Trophoblast cell (in vitro differentiated cells and primary cell): Measurements from ENCODE around the gene IL6R.

ENCODE experiments used
- DNase-seq, 2 donors: peaks; one replicate each; pipeline ENCODE4 v3.0.0-alpha.2; 2016
- H2AFZ ChIP-seq: 2 replicates; pipeline ENCODE4 v1.6.1; 2013; ENCODE audit warnings: low read length, moderate library complexity, mild to moderate bottlenecking; ENCODE audit not compliant: insufficient read depth, poor library complexity
- H2AK5ac ChIP-seq: 2 replicates; pipeline ENCODE4 v1.6.1; 2013; ENCODE audit warnings: mild to moderate bottlenecking, low read length
- H2BK120ac ChIP-seq: 2 replicates; pipeline ENCODE4 v1.6.1; 2013; ENCODE audit warnings: low read length, mild to moderate bottlenecking, moderate library complexity; ENCODE audit not compliant: insufficient read depth, poor library complexity
- H2BK12ac ChIP-seq: 2 replicates; pipeline ENCODE4 v1.6.1; 2013; ENCODE audit warnings: mild to moderate bottlenecking, low read length, moderate library complexity
- H2BK5ac ChIP-seq: 2 replicates; pipeline ENCODE4 v1.6.1; 2013; ENCODE audit warnings: low read length, low read depth, moderate library complexity, mild to moderate bottlenecking; ENCODE audit not compliant: poor library complexity
- H3K14ac ChIP-seq: 2 replicates; pipeline ENCODE4 v1.6.1; 2013; ENCODE audit warnings: mild to moderate bottlenecking, low read length
- H3K18ac ChIP-seq: 2 replicates; pipeline ENCODE4 v1.6.1; 2013; ENCODE audit warnings: mild to moderate bottlenecking, low read length
- H3K23ac ChIP-seq: 2 replicates; pipeline ENCODE4 v1.6.1; 2013; ENCODE audit warnings: low read length
- H3K27ac ChIP-seq: 2 replicates; pipeline ENCODE4 v1.5.1; 2013; ENCODE audit warnings: low read depth, mild to moderate bottlenecking, inconsistent platforms, low read length, moderate library complexity
- H3K27me3 ChIP-seq: 2 replicates; pipeline ENCODE4 v1.6.1; 2013; ENCODE audit warnings: inconsistent platforms, mild to moderate bottlenecking, low read length, moderate library complexity; ENCODE audit not compliant: insufficient read depth
- H3K36me3 ChIP-seq, 2 experiments: 1 replicate in 1 of 2; 2 replicates in 1 of 2; pipeline ENCODE4 v1.6.1; 2013; ENCODE audit warnings: low read length in 2 of 2, mild to moderate bottlenecking in 2 of 2, moderate library complexity in 1 of 2; ENCODE audit not compliant: insufficient read depth in 2 of 2, control insufficient read depth in 1 of 2
- H3K4ac ChIP-seq: 2 replicates; pipeline ENCODE4 v1.6.1; 2013; ENCODE audit warnings: low read depth, mild to moderate bottlenecking, low read length, moderate library complexity
- H3K4me1 ChIP-seq, 2 experiments: 1 replicate in 1 of 2; 2 replicates in 1 of 2; pipeline ENCODE4 v1.6.1; 2013; ENCODE audit warnings: low read length in 2 of 2, mild to moderate bottlenecking in 2 of 2, moderate library complexity in 1 of 2; ENCODE audit not compliant: insufficient read depth in 2 of 2, control insufficient read depth in 1 of 2
- H3K4me2 ChIP-seq: 2 replicates; pipeline ENCODE4 v1.6.1; 2013; ENCODE audit warnings: inconsistent platforms, mild to moderate bottlenecking, low read length, moderate library complexity
- H3K4me3 ChIP-seq: 2 replicates; pipeline ENCODE4 v1.5.1; 2013; ENCODE audit warnings: mild to moderate bottlenecking, low read depth, low read length, inconsistent platforms
- H3K79me1 ChIP-seq: one replicate; pipeline ENCODE4 v1.6.1; 2013; ENCODE audit warnings: low read length
- H3K79me2 ChIP-seq: 2 replicates; pipeline ENCODE4 v1.6.1; 2013; ENCODE audit warnings: low read length, mild to moderate bottlenecking; ENCODE audit not compliant: control insufficient read depth, insufficient read depth, poor library complexity
- H3K9ac ChIP-seq: 2 replicates; pipeline ENCODE4 v1.6.1; 2013; ENCODE audit warnings: mild to moderate bottlenecking, low read length
- H3K9me3 ChIP-seq: 2 replicates; pipeline ENCODE4 v1.6.1; 2013; ENCODE audit warnings: low read depth, mild to moderate bottlenecking, control low read depth, inconsistent platforms, low read length; ENCODE audit not compliant: insufficient read depth
- H4K12ac ChIP-seq: 2 replicates; pipeline ENCODE4 v1.6.1; 2013; ENCODE audit warnings: low read depth, mild to moderate bottlenecking, low read length, moderate library complexity
- H4K8ac ChIP-seq: 2 replicates; pipeline ENCODE4 v1.6.1; 2013; ENCODE audit warnings: low read depth, mild to moderate bottlenecking, low read length, moderate library complexity
- H4K91ac ChIP-seq: one replicate; pipeline ENCODE4 v1.6.1; 2013; ENCODE audit warnings: low read depth, mild to moderate bottlenecking, low read length, moderate library complexity
- WGBS: extraction: QIAGEN DNeasy Blood & Tissue Kit; methylation state at CpG from one replicate; pipeline ENCODE4 v1.1.7; 2013; ENCODE audit warnings: missing lambda C conversion rate; ENCODE audit not compliant: insufficient read length, insufficient coverage; ENCODE audit errors: extremely low coverage; 5-methylcytosine and 5-hydroxymethylcytosine counted together

Gene IL6R

GRCh38 chr1:154406886-154407197, 1.7 kb downstream of the IL6R start:
- WGBS: no CpG with 5 or more reads among the region's 3 CpGs
- H2AK5ac ChIP-seq: no peak overlapping the region
- DNase-seq: no peak
- no peak overlapping the region for H2BK120ac ChIP-seq
- H3K27ac ChIP-seq: no peak overlapping the region
- H3K9me3 ChIP-seq: no peaks in the 10 kb centered on the region
- H4K12ac ChIP-seq: no peak overlapping the region
- no peaks in the 10 kb centered on the region for H3K36me3 ChIP-seq
- no peak overlapping the region for H3K14ac ChIP-seq
- no peak overlapping the region for H3K4me2 ChIP-seq
- H3K4me1 ChIP-seq: peaks cover 7 to 14% of the 10 kb centered on the region in 2 experiments
- no peak overlapping the region for H2BK12ac ChIP-seq
- no peak overlapping the region for H3K23ac ChIP-seq
- no peak overlapping the region for H3K4ac ChIP-seq
- H3K27me3 ChIP-seq: peaks cover 12% of the 10 kb centered on the region
- no peak overlapping the region for H3K9ac ChIP-seq
- no peak overlapping the region for H3K4me3 ChIP-seq
- no peak overlapping the region for H4K91ac ChIP-seq
- peaks cover 3% of the 10 kb centered on the region for H3K79me1 ChIP-seq
- no peaks in the 10 kb centered on the region for H3K79me2 ChIP-seq
- peak overlapping the region; percentile 10 for H2AFZ ChIP-seq
- H2BK5ac ChIP-seq: no peak overlapping the region
- H4K8ac ChIP-seq: no peak overlapping the region
- H3K18ac ChIP-seq: no peak overlapping the region

GRCh38 chr1:154407198-154408091, 2.3 kb downstream of the IL6R start:
- no peak overlapping the region for H3K4ac ChIP-seq
- no peak overlapping the region for H2BK12ac ChIP-seq
- H4K8ac ChIP-seq: no peak overlapping the region
- no peak overlapping the region for H3K14ac ChIP-seq
- no peak overlapping the region for H3K4me2 ChIP-seq
- H3K27me3 ChIP-seq: peaks cover 12% of the 10 kb centered on the region
- no peak overlapping the region for H3K9ac ChIP-seq
- H3K18ac ChIP-seq: no peak overlapping the region
- WGBS: no CpG with 5 or more reads among the region's 11 CpGs
- H4K91ac ChIP-seq: no peak overlapping the region
- H3K27ac ChIP-seq: no peak overlapping the region
- no peak overlapping the region for H2AK5ac ChIP-seq
- H2BK5ac ChIP-seq: no peak overlapping the region
- no peak overlapping the region for H2BK120ac ChIP-seq
- H3K79me1 ChIP-seq: peaks cover 3% of the 10 kb centered on the region
- H3K9me3 ChIP-seq: no peaks in the 10 kb centered on the region
- H4K12ac ChIP-seq: no peak overlapping the region
- no peak overlapping the region for H3K4me3 ChIP-seq
- H3K79me2 ChIP-seq: no peaks in the 10 kb centered on the region
- no peak overlapping the region for H3K23ac ChIP-seq
- H2AFZ ChIP-seq: peak overlapping the region; percentile 10
- H3K36me3 ChIP-seq: no peaks in the 10 kb centered on the region
- H3K4me1 ChIP-seq: peaks cover 7 to 14% of the 10 kb centered on the region in 2 experiments
- peak in 1 of 2 donors; percentile 26 for DNase-seq

GRCh38 chr1:154408174-154408777, 3.1 kb downstream of the IL6R start:
- Histone ChIP-seq H2BK5ac (no peak overlapping the region), H3K4me2 (no peak overlapping the region), H2AK5ac (no peak overlapping the region), H3K79me2 (no peaks in the 10 kb centered on the region), H3K27ac (no peak overlapping the region), H3K18ac (no peak overlapping the region), H4K91ac (no peak overlapping the region), H3K14ac (no peak overlapping the region), H4K12ac (no peak overlapping the region), H2BK12ac (no peak overlapping the region), H3K27me3 (peaks cover 10% of the 10 kb centered on the region), H3K23ac (no peak overlapping the region), H3K9ac (no peak overlapping the region), H3K4ac (no peak overlapping the region), H2AFZ (no peak overlapping the region), H4K8ac (no peak overlapping the region), H3K4me1 (peaks cover 7 to 14% of the 10 kb centered on the region in 2 experiments), H3K79me1 (peaks cover 3% of the 10 kb centered on the region), H3K4me3 (no peak overlapping the region), H3K9me3 (no peaks in the 10 kb centered on the region), H2BK120ac (no peak overlapping the region), H3K36me3 (no peaks in the 10 kb centered on the region)
- no peak for DNase-seq
- no CpG with 5 or more reads among the region's 7 CpGs for WGBS

- peaks cover 8% of the 10 kb centered on the region for H3K27me3 ChIP-seq
- no peak overlapping the region for H3K18ac ChIP-seq
- no peak overlapping the region for H2AK5ac ChIP-seq
- H4K8ac ChIP-seq: no peak overlapping the region
- no peaks in the 10 kb centered on the region for H3K79me2 ChIP-seq
- H3K14ac ChIP-seq: no peak overlapping the region
- WGBS: no CpG with 5 or more reads among the region's 9 CpGs
- H3K4ac ChIP-seq: no peak overlapping the region
- H2BK120ac ChIP-seq: no peak overlapping the region
- H4K12ac ChIP-seq: no peak overlapping the region
- H4K91ac ChIP-seq: no peak overlapping the region
- no peaks in the 10 kb centered on the region for H3K9me3 ChIP-seq
- H2AFZ ChIP-seq: no peak overlapping the region
- no peaks in the 10 kb centered on the region for H3K36me3 ChIP-seq
- H2BK5ac ChIP-seq: no peak overlapping the region
- H3K23ac ChIP-seq: no peak overlapping the region
- H3K9ac ChIP-seq: no peak overlapping the region
- DNase-seq: no peak
- H3K79me1 ChIP-seq: peaks cover 3% of the 10 kb centered on the region
- H3K4me2 ChIP-seq: no peak overlapping the region
- no peak overlapping the region for H2BK12ac ChIP-seq
- peaks cover 7 to 10% of the 10 kb centered on the region in 2 experiments for H3K4me1 ChIP-seq
- H3K4me3 ChIP-seq: no peak overlapping the region
- H3K27ac ChIP-seq: no peak overlapping the region
These were observed 5.2 kb downstream of the IL6R start for GRCh38 chr1:154410185-154410827.
